K562 (cell line): ENCODE results near the gene PSPH. TPM values are rescaled to one million over a fixed set of nuclear protein-coding genes. Genes with fewer than 3 reads are reported as not detected.

ENCODE experiments used
- ADNP ChIP-seq: fragments of 200-800 bp; sonication (Bioruptor generic); IDR thresholded peaks from 2 replicates; pipeline ENCODE4 v1.6.1; 2016; ENCODE audit warnings: missing genetic modification characterization, missing compliant biosample characterization
- E2F3 ChIP-seq: fragments of 250-450 bp; sonication (Bioruptor Pico); IDR thresholded peaks from 2 replicates; pipeline ENCODE4 v1.4.0; 2020; ENCODE audit warnings: mild to moderate bottlenecking
- EZH2 ChIP-seq: IDR thresholded peaks from 2 replicates; pipeline ENCODE4 v1.6.1; 2012; ENCODE audit warnings: low read depth, mild to moderate bottlenecking, inconsistent platforms, low read length, borderline replicate concordance
- FOS ChIP-seq: IDR thresholded peaks from 3 replicates; pipeline ENCODE4 v1.6.1; 2011; ENCODE audit not compliant: insufficient read length; ENCODE audit errors: extremely low read depth
- FOXA1 ChIP-seq: fragments of 450-650 bp; IDR thresholded peaks from 2 replicates; pipeline ENCODE4 v1.6.1; 2016; ENCODE audit warnings: mild to moderate bottlenecking, borderline replicate concordance
- FOXK1 ChIP-seq: sonication (generic); formaldehyde crosslinking; IDR thresholded peaks from 2 replicates; pipeline ENCODE4 v1.8.0; 2022; ENCODE audit warnings: missing genetic modification reagents, mild to moderate bottlenecking, borderline replicate concordance
- GABPB1 ChIP-seq: sonication (generic); formaldehyde crosslinking; IDR thresholded peaks from 2 replicates; pipeline ENCODE4 v1.8.0; 2022; ENCODE audit warnings: mild to moderate bottlenecking, missing genetic modification reagents
- HNRNPLL ChIP-seq: fragments of 200-400 bp; formaldehyde crosslinking; IDR thresholded peaks from 2 replicates; pipeline ENCODE4 v1.6.1; 2017; ENCODE audit warnings: low read length, low read depth, mild to moderate bottlenecking; ENCODE audit not compliant: poor library complexity, severe bottlenecking
- KLF1 ChIP-seq: fragments of 450-650 bp; IDR thresholded peaks from 2 replicates; pipeline ENCODE4 v1.6.1; 2016; ENCODE audit warnings: missing genetic modification characterization, missing compliant biosample characterization
- MTF1 ChIP-seq: fragments of 250-450 bp; sonication (Bioruptor Pico); IDR thresholded peaks from 2 replicates; pipeline ENCODE4 v1.9.0; 2021; ENCODE audit warnings: moderate library complexity, mild to moderate bottlenecking, inconsistent platforms, borderline replicate concordance
- MYC ChIP-seq, 2 experiments: fragments of 250-450 bp in 1 of 2; sonication (Bioruptor Pico) in 1 of 2; IDR thresholded peaks; 2 replicates each; pipeline versions ENCODE4 v1.5.1 to v1.6.1; 2012 to 2021; ENCODE audit warnings: low read depth in 2 of 2, borderline replicate concordance in 1 of 2, improper control_type of control experiment in 1 of 2, low read length in 1 of 2, mild to moderate bottlenecking in 1 of 2, moderate library complexity in 1 of 2
- NCOA4 ChIP-seq: fragments of 450-650 bp; IDR thresholded peaks from 2 replicates; pipeline ENCODE4 v1.6.1; 2018; ENCODE audit warnings: mild to moderate bottlenecking; ENCODE audit not compliant: partially characterized antibody
- NCOA6 ChIP-seq: fragments of 450-650 bp; IDR thresholded peaks from 2 replicates; pipeline ENCODE4 v1.6.1; 2017; ENCODE audit warnings: mild to moderate bottlenecking
- NEUROD1 ChIP-seq: fragments of 150-350 bp; IDR thresholded peaks from 2 replicates; pipeline ENCODE4 v1.6.1; 2014; ENCODE audit warnings: borderline replicate concordance, low read length, low read depth; ENCODE audit not compliant: partially characterized antibody
- RBM34 ChIP-seq: fragments of 200-400 bp; formaldehyde crosslinking; IDR thresholded peaks from 2 replicates; pipeline ENCODE4 v1.6.1; 2018; ENCODE audit warnings: low read length, borderline replicate concordance; ENCODE audit not compliant: insufficient read depth
- STAG1 ChIP-seq: sonication (generic); formaldehyde crosslinking; IDR thresholded peaks from 2 replicates; pipeline ENCODE4 v1.5.0; 2020; ENCODE audit warnings: missing genetic modification reagents, borderline replicate concordance
- TCF15 ChIP-seq: fragments of 250-450 bp; sonication (Bioruptor Pico); IDR thresholded peaks from 2 replicates; pipeline ENCODE4 v1.8.0; 2022; ENCODE audit warnings: moderate library complexity, mild to moderate bottlenecking, inconsistent platforms
- UBTF ChIP-seq, 2 experiments: IDR thresholded peaks; 2 replicates each; pipeline ENCODE4 v1.6.1; 2012; ENCODE audit warnings: improper control_type of control experiment in 2 of 2, low read depth in 2 of 2, low read length in 2 of 2, borderline replicate concordance in 1 of 2
- ZNF384 ChIP-seq: IDR thresholded peaks from 2 replicates; pipeline ENCODE4 v1.6.1; 2012; ENCODE audit warnings: low read depth, low read length, improper control_type of control experiment
- ZNF395 ChIP-seq: fragments of 200-800 bp; sonication (Bioruptor generic); IDR thresholded peaks from 2 replicates; pipeline ENCODE4 v1.6.1; 2017; ENCODE audit warnings: missing genetic modification characterization, missing compliant biosample characterization
- ZNF398 ChIP-seq: fragments of 250-450 bp; sonication (Bioruptor Pico); IDR thresholded peaks from 2 replicates; pipeline ENCODE4 v1.8.0; 2021; ENCODE audit warnings: moderate library complexity, mild to moderate bottlenecking, inconsistent platforms
- ZNF584 ChIP-seq: fragments of 200-800 bp; sonication (Bioruptor generic); IDR thresholded peaks from 2 replicates; pipeline ENCODE4 v1.6.1; 2016; ENCODE audit warnings: low read depth, mild to moderate bottlenecking, missing genetic modification characterization, missing compliant biosample characterization
- ZNF778 ChIP-seq: fragments of 450-650 bp; formaldehyde crosslinking; IDR thresholded peaks from 2 replicates; pipeline ENCODE4 v1.4.0; 2020; ENCODE audit warnings: mild to moderate bottlenecking, moderate library complexity
- ZSCAN29 ChIP-seq: fragments of 450-650 bp; IDR thresholded peaks from 2 replicates; pipeline ENCODE4 v1.6.1; 2017
- polyA plus RNA-seq, 8 experiments: library from polyadenylated mRNA; depleted of rRNA in 4 of 8; stranded (reverse) in 5 of 8; unstranded in 3 of 8; fragments of >200 nt; fragmentation: Nextera tagmentation in 2 of 8; fragmentation: Illumina TruSeq in 1 of 8; extraction: Ambion mirVana in 2 of 8; extraction: Trizol in 1 of 8; gene quantifications; 2 replicates each; pipeline versions ENCODE4 v1.2.1 to v1.2.3, GENCODE V29; 2011 to 2014; ENCODE audit warnings: inconsistent platforms in 1 of 8, missing spikeins in 1 of 8
- total RNA-seq, 7 experiments: library from RNA; depleted of rRNA in 6 of 7; stranded (reverse); fragments of >200 nt in 6 of 7; fragmentation: Illumina TruSeq in 2 of 7; extraction: Trizol in 2 of 7; gene quantifications; 2 replicates each; pipeline versions ENCODE4 v1.2.1 to v1.2.3, GENCODE V29; 2011 to 2021; ENCODE audit warnings: low replicate concordance in 1 of 7

The PSPH gene
- total and polyA plus RNA-seq, 9 of the 15 experiments (the other 6 are each of a cell fraction or from before 2014, with no cell fraction given): 6.3 to 46.8 (median 20.2) TPM

GRCh38 chr7:56062382-56062781 is 11.1 kb upstream of the PSPH start (continued):
- no peak for TF ChIP-seq ZNF395 (CRISPR knock-in tag)
- no peak for TF ChIP-seq RBM34
- no peak for TF ChIP-seq ZNF778 (CRISPR knock-in tag)
- no peak for TF ChIP-seq NCOA6
- TF ChIP-seq ZSCAN29: no peak
- TF ChIP-seq ZNF384: no peak
- no peak for TF ChIP-seq FOXK1
- TF ChIP-seq ZNF398 (CRISPR knock-in tag): no peak
- no peak for TF ChIP-seq MYC (IDR thresholded peaks at IDR 0.05; ENCODE audit: low read depth, low read length)
- no peak for TF ChIP-seq MYC (CRISPR knock-in tag; IDR thresholded peaks at IDR 0.05; ENCODE audit: borderline replicate concordance, low read depth)
- no peak for TF ChIP-seq UBTF (IDR thresholded peaks at IDR 0.05; ENCODE audit: borderline replicate concordance in 1 of 2, low read depth in 2 of 2, low read length in 2 of 2)
- TF ChIP-seq KLF1 (tag): no peak
- TF ChIP-seq GABPB1: no peak
- TF ChIP-seq NEUROD1: no peak
- TF ChIP-seq E2F3 (CRISPR knock-in tag): no peak
- TF ChIP-seq TCF15 (CRISPR knock-in tag): no peak
- TF ChIP-seq FOS: peak; percentile 46
- TF ChIP-seq NCOA4: no peak
- no peak for TF ChIP-seq FOXA1
- no peak for TF ChIP-seq ZNF584 (CRISPR knock-in tag)
- no peak for TF ChIP-seq MTF1
- TF ChIP-seq STAG1 (CRISPR knock-in tag): no peak
- no peak for TF ChIP-seq ADNP (tag)
- TF ChIP-seq EZH2: no peak
- TF ChIP-seq HNRNPLL: no peak
